GM18861 (cell line): ENCODE measurements around the gene DMKN.
"Not testable (repeated sequence)": the region's sequence is repeated elsewhere in the genome, so short reads cannot be mapped to it uniquely, and the experiment has no call there.

ENCODE experiments used
- ATAC-seq: cut with Tn5 transposase; IDR thresholded peaks from one replicate; pipeline ENCODE4 v1.9.1; 2021; ENCODE audit not compliant: unreplicated experiment

DMKN gene

GRCh38 chr19:35500611-35501010 lies 12.8 kb downstream of the DMKN start:
- ATAC-seq, result no peak

DNA sequence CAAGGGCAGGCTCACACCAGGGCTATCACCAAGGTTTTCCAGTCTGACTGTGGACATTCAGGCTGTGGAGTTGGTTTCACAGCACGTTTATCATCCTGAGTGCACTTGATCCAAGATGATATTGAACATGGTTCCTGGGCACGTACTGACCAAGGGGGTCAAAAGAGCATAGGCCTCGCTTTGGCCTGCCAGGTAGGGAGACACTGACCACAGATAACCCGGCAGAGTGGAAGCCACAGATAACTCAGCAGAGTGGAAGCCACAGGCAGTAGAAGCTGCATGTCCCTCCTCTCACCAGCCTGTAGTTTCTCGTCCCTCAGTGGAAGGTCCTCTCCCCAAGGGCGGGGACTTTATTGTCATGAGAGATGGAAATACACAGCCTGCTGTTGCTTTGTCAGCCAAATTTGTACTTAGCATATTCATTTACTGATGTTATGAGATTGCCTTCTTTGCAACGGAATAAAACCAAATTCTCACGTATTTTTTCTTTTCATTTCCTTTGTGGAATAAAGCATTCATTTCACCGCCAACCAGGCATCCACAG lies 14.4 kb downstream of the DMKN start:
- ATAC-seq, result no peak

- ATAC-seq, result no peak
Observed at GRCh38 chr19:35498220-35498619, 15.2 kb downstream of the DMKN start.

GRCh38 chr19:35497406-35497805 lies 16.0 kb downstream of the DMKN start:
- no peak for ATAC-seq

DNA sequence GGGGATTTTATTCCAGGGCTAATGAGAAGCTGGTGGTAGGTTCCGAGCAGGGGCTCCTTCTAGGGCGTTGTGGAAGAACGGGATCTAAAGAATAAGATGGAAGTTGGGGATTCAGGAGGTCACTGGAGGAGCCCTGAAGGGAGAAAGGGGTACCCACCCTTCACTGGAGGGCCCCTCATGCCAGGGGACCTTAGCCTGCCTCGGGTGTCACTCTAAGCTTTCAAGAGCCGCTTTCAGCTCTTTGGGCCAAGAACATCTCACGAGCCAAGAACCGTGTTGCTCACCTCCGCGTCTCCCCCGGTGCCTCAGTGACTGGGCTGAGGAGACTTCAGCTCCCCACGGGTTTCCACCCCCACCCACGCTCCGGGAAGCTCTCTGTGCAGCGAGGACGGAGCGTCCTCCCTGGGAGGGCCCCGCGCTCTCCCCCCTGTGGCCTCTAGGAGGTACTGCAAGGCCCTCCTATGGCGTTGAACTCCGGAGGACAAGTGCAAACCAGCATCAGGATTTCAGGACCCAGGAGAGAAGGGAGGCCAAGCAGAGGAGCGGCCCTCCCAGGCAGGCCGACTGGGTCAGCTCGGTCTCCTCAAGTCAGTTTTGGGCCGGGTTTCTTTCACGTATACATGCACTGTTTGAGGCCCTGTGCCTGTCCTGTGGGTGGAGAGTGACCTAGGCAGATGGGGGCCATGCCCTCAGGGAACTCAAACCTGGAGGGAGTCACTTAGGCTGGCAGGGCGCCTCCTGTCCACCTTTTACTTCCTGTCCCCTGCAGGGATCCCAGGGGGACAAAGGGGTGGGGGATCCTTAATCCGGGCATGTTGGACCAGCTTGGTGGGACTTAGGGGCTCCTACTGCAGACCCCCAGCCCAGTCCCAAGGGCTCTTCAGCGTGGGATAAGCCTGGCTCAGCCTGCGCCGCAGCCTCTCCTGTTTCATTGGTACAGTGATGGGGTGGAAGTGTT lies 18.1 kb downstream of the DMKN start:
- ATAC-seq, result no peak

DNA sequence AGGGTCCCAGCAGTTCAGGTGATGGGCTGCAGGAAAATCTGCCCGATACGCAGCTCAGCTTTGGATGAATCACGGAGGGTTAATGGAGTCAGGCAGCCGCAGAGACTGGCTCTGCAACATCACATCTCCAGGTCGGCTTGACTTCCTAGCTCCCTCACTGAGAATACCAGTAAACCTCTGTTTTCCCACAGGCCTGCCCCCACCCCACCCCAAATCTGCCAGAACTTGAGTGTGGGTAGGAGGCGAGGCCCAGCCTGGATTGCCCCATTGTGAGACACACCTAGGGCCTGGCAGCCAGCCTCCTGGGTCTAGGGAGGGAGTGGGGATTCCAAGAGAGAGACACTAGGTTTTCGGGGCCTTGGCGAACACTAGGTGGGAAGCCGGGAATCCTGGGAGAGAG lies 19.5 kb downstream of the DMKN start:
- ATAC-seq, result no peak

DNA sequence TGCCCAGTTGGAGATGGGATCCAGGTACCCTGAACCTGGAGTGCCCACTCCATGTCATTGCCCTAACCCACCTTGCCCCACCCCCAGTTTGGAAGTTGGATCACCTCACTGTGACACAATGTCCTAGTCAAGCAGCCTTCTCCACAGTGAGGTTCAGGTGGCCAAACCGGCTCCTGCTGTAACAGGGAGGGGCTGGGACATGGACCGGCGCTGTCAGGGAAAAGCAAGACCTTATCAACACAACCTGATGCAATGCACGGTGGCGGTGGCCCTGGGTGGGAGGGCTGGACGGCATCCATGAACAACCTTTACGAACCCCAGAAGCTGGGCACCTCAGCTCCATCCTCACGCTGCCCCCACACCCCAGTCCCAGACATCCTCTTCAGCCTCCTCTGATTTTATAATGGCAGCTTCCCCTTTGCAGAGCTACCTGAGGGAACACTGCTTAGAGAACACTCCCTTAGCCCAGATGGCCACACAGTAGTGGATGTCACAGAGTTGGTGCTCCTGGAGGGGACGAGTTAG lies 21.6 kb downstream of the DMKN start:
- no peak for ATAC-seq

DNA sequence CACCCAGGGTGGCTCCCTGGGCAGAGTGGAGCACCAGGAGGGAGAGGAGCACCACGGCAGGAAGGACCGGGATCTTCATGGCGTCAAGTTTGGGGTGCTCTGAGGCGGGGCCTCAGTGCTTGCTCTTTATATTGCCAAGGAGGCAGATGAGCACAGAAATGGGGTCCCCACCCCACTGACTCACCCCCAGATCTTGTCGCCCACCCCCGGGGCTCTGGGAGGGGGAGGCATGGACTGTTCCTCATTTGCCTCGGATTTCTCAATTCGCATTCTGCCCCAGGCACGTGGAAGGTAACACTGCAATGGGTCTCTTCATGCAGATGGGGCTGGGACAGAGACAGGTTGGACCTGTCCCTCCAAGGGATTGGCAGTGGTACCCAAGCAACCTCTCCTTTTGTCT lies 23.1 kb downstream of the DMKN start, which contains the start of gene KRTDAP:
Gene KRTDAP (minus strand): TSS at position 101 of the 400 bp plus-strand sequence. CDS start 22 bp downstream, at position 79.
- ATAC-seq, result no peak

DNA sequence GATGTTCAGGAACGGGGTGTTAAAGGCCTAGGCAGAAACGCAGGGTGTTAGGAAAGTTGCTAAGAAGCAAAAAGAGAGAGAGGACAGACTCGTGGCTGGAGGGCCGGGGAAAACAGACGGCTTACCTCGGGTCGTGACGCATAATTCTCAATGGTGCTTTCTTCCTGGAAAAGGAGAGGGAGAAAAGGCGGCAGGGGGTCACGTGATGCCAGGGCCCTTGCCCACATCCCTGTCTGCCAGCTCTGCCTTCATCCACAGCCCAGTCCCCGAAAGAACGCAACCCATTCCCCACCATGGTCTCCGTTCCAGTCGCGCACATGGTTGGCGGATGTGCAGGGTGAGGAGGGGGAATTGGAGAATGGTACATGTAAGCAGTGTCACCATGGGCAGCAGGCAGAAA lies 24.8 kb downstream of the DMKN start:
- ATAC-seq, result no peak

GRCh38 chr19:35487656-35488182 lies 25.7 kb downstream of the DMKN start:
- no peak for ATAC-seq

DNA sequence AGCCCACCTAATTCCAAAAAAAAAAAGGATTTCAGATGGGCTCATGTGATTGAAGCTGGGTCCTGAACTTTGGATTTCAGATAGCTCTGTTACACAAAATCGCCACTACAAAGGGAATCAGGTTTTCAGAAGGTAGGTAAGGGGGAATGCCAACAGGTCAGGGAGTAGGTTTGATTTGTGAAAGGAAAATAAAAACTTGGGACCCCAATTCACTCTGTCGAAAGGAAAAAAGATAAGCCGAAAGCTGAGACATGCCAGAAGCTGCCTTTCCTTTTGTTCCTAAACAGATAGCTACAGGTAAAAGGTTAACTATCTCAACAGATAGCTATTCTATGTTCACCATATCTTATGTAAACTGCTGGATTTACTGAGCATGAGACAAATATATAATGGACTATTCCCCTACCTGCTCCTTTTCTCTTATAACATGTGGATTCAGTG lies 27.2 kb downstream of the DMKN start:
- no peak for ATAC-seq

- peak; percentile 86 for ATAC-seq
Observed at GRCh38 chr19:35484252-35485036, 29.0 kb downstream of the DMKN start.

GRCh38 chr19:35483089-35483488 lies 30.4 kb downstream of the DMKN start:
- ATAC-seq, result no peak

DNA sequence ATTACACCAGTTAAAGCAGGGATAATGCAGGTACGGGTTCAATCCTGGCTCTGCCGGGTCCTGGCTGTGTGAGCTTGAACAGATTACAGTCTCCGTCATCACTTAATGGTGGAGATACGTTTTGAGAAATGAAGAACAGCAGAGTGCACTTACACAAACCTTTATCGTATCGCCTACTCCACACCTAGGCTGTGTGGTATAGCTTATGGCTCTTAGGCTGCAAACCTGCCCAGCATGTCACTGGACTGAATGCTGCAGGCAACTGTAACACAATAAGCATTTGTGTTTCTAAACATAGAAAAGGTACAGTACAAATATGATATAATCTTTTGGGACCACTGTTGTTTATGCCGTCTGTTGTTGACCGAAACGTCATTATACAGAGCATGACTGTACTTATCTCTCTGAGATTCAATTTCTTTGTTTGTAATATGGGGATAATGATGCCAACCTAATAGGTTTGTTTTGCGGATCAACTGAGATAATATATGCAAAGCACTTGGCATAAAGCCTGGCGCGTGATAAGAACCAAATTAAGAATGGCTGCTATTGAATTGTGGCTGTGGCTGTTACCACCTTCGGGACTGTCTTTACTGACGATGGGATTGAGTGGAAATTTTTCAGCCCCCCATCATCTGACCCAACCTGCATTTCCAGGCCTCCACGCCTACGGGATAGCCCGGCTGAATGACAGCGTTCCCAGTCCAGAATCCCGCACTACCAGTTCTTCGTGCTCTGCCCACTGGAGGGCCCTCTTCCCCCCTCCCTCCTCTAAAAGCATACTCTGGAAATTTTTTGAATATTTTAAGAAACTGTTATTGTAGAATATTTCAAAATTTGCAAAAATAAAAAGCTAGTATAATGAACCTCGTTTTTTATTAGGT lies 34.4 kb downstream of the DMKN start:
- ATAC-seq, result no peak

DNA sequence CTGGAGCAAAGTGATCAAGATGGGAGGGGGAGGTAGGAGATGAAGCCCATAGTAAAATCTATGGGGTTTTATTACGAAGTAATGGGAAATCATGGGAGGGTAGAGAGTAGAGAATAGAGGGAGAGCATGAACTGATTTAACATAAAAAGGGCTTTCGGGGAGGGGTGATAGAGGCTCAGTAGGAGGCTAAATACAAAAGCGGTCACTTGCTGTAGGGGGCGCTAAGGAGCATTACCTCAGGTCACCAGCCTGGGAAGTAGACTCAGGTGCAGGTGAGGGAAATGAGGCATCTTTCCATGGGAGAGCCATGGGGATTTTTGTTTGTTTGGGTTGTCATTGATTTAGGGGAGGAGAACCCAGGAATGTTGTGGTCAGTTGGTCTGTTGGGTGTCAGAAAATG lies 37.3 kb downstream of the DMKN start:
- no peak for ATAC-seq

- ATAC-seq, result not testable (repeated sequence)
Observed at GRCh38 chr19:35474594-35474993, 38.9 kb downstream of the DMKN start.

GRCh38 chr19:35474104-35474503 lies 39.3 kb downstream of the DMKN start:
- ATAC-seq, result no peak

- no peak for ATAC-seq
Observed at GRCh38 chr19:35471946-35472345, 41.5 kb downstream of the DMKN start.

GRCh38 chr19:35471075-35471474 lies 42.4 kb downstream of the DMKN start:
- ATAC-seq, result not testable (repeated sequence)

DNA sequence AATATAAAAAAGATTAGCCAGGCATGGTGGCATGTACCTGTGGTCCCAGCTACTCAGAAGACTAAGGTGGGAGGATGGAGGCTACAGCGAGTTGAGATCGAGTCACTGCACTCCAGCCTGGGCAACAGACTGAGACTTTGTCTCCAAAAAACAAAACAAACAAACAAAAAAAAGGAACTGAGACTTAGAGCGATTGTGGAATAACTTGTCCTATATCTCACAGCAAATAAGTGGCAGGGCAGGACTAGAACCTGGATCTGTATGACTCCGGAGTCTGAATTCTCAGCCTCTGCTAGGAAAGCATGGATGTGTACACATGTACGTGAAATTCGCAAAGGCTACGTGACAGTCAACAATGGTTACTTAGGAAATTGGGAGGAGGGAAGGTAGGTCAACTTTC lies 43.3 kb downstream of the DMKN start:
- no peak for ATAC-seq
